SU-DHL-6 (cell line): ENCODE results near the gene ITGB1.

Source experiments
- CTCF ChIP-seq: fragments of 200-600 bp; sonication (generic); IDR thresholded peaks from one replicate; pipeline ENCODE4 v1.5.1; 2017; ENCODE audit warnings: antibody characterized with exemption, mild to moderate bottlenecking, low read length, moderate library complexity; ENCODE audit not compliant: insufficient read depth, poor library complexity, severe bottlenecking
- EZH2phosphoT487 ChIP-seq: fragments of 200-600 bp; sonication (generic), shearing (Covaris generic); conservative IDR thresholded peaks from 2 replicates; pipeline ENCODE4 v1.6.1; 2018; ENCODE audit warnings: mild to moderate bottlenecking, antibody characterized with exemption, low read length, moderate library complexity, mixed read lengths

- TF ChIP-seq CTCF (no peak), EZH2phosphoT487 (no peak)
Measured at GRCh38 chr10:32890444-32890843, 67.6 kb downstream of the ITGB1 start.
